K562 (cell line): ENCODE measurements around the gene DNAJB14. TPM values are rescaled to one million over a fixed set of nuclear protein-coding genes. Genes with fewer than 3 reads are reported as not detected.
A peak's percentile ranks its signal among the peaks of the same experiment; 100 is the strongest.

Source experiments
- ASH1L ChIP-seq: fragments of 450-650 bp; IDR thresholded peaks from 2 replicates; pipeline ENCODE4 v1.6.1; 2018; ENCODE audit warnings: borderline replicate concordance, mild to moderate bottlenecking, low read depth; ENCODE audit not compliant: partially characterized antibody
- BRD4 ChIP-seq: fragments of 200-600 bp; sonication (generic); IDR thresholded peaks from 2 replicates; pipeline ENCODE4 v1.6.1; 2017; ENCODE audit warnings: inconsistent platforms
- CHD7 ChIP-seq: fragments of 200-600 bp; sonication (generic); IDR thresholded peaks from one replicate; pipeline ENCODE4 v1.6.1; 2012; ENCODE audit warnings: mild to moderate bottlenecking, low read depth, low read length, inconsistent platforms
- FOXK2 ChIP-seq, 2 experiments: fragments of 450-650 bp; IDR thresholded peaks in 1 of 2; conservative IDR thresholded peaks in 1 of 2; 2 replicates each; pipeline ENCODE4 v1.6.1; 2016; ENCODE audit warnings: low read depth in 2 of 2, mild to moderate bottlenecking in 1 of 2
- HDAC6 ChIP-seq: IDR thresholded peaks from 2 replicates; pipeline ENCODE4 v1.6.1; 2012; ENCODE audit warnings: low read depth, mild to moderate bottlenecking, control low read depth, inconsistent platforms, low read length, moderate library complexity
- KLF6 ChIP-seq: fragments of 250-450 bp; sonication (Bioruptor Pico); IDR thresholded peaks from 2 replicates; pipeline ENCODE4 v1.4.0; 2020; ENCODE audit warnings: mild to moderate bottlenecking, moderate library complexity, borderline replicate concordance
- NR1H2 ChIP-seq: sonication (generic); formaldehyde crosslinking; IDR thresholded peaks from 2 replicates; pipeline ENCODE4 v1.4.0; 2020; ENCODE audit warnings: mild to moderate bottlenecking, missing genetic modification reagents
- SRSF3 ChIP-seq: fragments of 200-400 bp; formaldehyde crosslinking; IDR thresholded peaks from 2 replicates; pipeline ENCODE4 v1.6.1; 2016; ENCODE audit warnings: mild to moderate bottlenecking, low read length, moderate library complexity; ENCODE audit not compliant: insufficient read depth
- TAF9B ChIP-seq: fragments of 450-650 bp; IDR thresholded peaks from 2 replicates; pipeline ENCODE4 v1.6.1; 2018; ENCODE audit warnings: mild to moderate bottlenecking; ENCODE audit not compliant: partially characterized antibody
- TARDBP ChIP-seq: fragments of 450-650 bp; IDR thresholded peaks from 2 replicates; pipeline ENCODE4 v1.6.1; 2016
- THAP7 ChIP-seq: fragments of 250-450 bp; sonication (Bioruptor Pico); IDR thresholded peaks from 2 replicates; pipeline ENCODE4 v1.5.0; 2021
- ZNF133 ChIP-seq: fragments of 250-450 bp; sonication (Bioruptor Pico); IDR thresholded peaks from 2 replicates; pipeline ENCODE4 v1.4.0; 2020; ENCODE audit warnings: mild to moderate bottlenecking
- ZNF431 ChIP-seq: sonication (generic); formaldehyde crosslinking; IDR thresholded peaks from 2 replicates; pipeline ENCODE4 v1.8.0; 2022; ENCODE audit warnings: mild to moderate bottlenecking, missing genetic modification reagents
- ZNF561 ChIP-seq: fragments of 450-650 bp; formaldehyde crosslinking; conservative IDR thresholded peaks from 2 replicates; pipeline ENCODE4 v1.4.0; 2020; ENCODE audit warnings: mild to moderate bottlenecking, moderate library complexity
- polyA plus RNA-seq, 8 experiments: library from polyadenylated mRNA; depleted of rRNA in 4 of 8; stranded (reverse) in 5 of 8; unstranded in 3 of 8; fragments of >200 nt; fragmentation: Nextera tagmentation in 2 of 8; fragmentation: Illumina TruSeq in 1 of 8; extraction: Ambion mirVana in 2 of 8; extraction: Trizol in 1 of 8; gene quantifications; 2 replicates each; pipeline versions ENCODE4 v1.2.1 to v1.2.3, GENCODE V29; 2011 to 2014; ENCODE audit warnings: inconsistent platforms in 1 of 8, missing spikeins in 1 of 8
- total RNA-seq, 7 experiments: library from RNA; depleted of rRNA in 6 of 7; stranded (reverse); fragments of >200 nt in 6 of 7; fragmentation: Illumina TruSeq in 2 of 7; extraction: Trizol in 2 of 7; gene quantifications; 2 replicates each; pipeline versions ENCODE4 v1.2.1 to v1.2.3, GENCODE V29; 2011 to 2021; ENCODE audit warnings: low replicate concordance in 1 of 7

The DNAJB14 gene
- total and polyA plus RNA-seq, 9 of the 15 experiments (the other 6 are each of a cell fraction or from before 2014, with no cell fraction given) = 5.5 to 28.0 (median 12.7) TPM

GRCh38 chr4:99949034-99949998 is 2.9 kb upstream of the DNAJB14 start (continued):
- no peak for TF ChIP-seq BRD4
- no peak for TF ChIP-seq HDAC6
- peak; percentile 42 for TF ChIP-seq TAF9B
- no peak for TF ChIP-seq ZNF133
- TF ChIP-seq NR1H2 (CRISPR knock-in tag) = no peak; the same call in 1 of the 2 replicates
- TF ChIP-seq ZNF431 (CRISPR knock-in tag) = peak; percentile 51; the same call in 1 of the 2 replicates
- TF ChIP-seq ZNF561 = no peak
- no peak for TF ChIP-seq CHD7
- no peak for TF ChIP-seq KLF6 (CRISPR knock-in tag)
- peak; percentile 22; the same call in 1 of the 2 replicates for TF ChIP-seq SRSF3
- TF ChIP-seq ASH1L = no peak
- TF ChIP-seq FOXK2 (conservative IDR thresholded peaks at IDR 0.05 in 1 of 2, IDR thresholded peaks at IDR 0.05 in 1 of 2; ENCODE audit: low read depth in 2 of 2) = peak in 1 of 2 experiments; percentile 59; a peak in 1 of 4 replicates
- no peak for TF ChIP-seq THAP7 (CRISPR knock-in tag)
- 0 out of 2 replicates have a peak, but pooled peaks have one; percentile 48 for TF ChIP-seq TARDBP
